22Rv1 (cell line): Measurements from ENCODE around the gene SYVN1.

Experiments
- H3K27ac ChIP-seq: fragments of 450-650 bp; 2 replicates; pipeline ENCODE4 v1.5.1; 2017
- ZFX ChIP-seq: fragments of 450-650 bp; IDR thresholded peaks from 2 replicates; pipeline ENCODE4 v1.6.1; 2017; ENCODE audit warnings: antibody characterized with exemption, borderline replicate concordance
- TF ChIP-seq, protein P1 (sequence below): fragments of 450-650 bp; IDR thresholded peaks from 2 replicates; pipeline ENCODE4 v1.5.1; 2017; ENCODE audit warnings: mild to moderate bottlenecking

SYVN1 gene

DNA sequence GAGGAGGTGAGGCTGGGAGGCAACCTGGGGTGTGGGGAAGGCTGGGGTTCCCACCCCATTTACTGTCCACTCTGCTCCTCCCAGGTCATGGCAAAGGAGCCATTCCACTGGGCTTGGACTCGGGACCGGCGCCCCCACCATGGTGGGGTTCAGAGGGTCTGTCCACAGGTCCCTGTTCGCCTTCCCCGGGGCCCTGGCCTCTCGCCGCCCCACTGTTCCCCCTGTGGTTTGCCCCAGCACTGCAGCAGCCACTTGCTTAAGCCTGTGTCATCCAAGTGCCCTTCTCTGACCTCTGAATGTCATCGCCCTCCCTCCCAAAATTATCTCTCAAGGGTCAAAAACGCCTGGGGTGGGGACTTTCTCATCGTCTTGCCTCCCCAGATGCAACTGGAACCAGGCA, 38.3 kb upstream of the SYVN1 start:
- TF ChIP-seq ZFX = no peak
- TF ChIP-seq, protein P1, sequence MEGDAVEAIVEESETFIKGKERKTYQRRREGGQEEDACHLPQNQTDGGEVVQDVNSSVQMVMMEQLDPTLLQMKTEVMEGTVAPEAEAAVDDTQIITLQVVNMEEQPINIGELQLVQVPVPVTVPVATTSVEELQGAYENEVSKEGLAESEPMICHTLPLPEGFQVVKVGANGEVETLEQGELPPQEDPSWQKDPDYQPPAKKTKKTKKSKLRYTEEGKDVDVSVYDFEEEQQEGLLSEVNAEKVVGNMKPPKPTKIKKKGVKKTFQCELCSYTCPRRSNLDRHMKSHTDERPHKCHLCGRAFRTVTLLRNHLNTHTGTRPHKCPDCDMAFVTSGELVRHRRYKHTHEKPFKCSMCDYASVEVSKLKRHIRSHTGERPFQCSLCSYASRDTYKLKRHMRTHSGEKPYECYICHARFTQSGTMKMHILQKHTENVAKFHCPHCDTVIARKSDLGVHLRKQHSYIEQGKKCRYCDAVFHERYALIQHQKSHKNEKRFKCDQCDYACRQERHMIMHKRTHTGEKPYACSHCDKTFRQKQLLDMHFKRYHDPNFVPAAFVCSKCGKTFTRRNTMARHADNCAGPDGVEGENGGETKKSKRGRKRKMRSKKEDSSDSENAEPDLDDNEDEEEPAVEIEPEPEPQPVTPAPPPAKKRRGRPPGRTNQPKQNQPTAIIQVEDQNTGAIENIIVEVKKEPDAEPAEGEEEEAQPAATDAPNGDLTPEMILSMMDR = no peak
- no peak overlapping the region for H3K27ac ChIP-seq

DNA sequence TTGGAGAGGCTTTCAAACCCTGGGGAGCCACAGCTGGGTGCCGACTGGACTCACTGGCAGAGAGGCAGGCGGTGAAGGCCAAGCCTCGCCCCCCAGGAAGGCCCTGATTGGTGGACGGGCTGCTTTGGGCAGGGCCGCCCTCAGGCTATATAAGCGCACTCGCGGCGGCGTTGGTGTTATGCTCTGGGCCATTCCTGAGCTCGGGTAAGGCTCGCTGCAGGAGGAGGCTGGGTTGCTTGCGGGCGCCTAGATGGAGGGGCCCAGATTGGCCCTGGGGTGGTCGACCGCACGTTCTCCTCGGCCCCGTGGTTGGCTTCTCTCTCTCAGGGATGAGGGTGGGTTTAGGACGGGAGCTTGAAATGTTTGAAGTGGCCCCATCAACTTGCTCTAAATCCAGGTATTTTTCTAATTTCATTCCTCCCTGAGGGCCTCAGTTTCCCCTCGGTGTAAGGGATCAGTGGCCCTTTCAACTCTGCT, 35.8 kb upstream of the SYVN1 start, which contains the start of gene SPDYC:
Gene SPDYC, plus strand, starts transcription at position 176 of the 477 bp plus-strand sequence. CDS start 1,125 bp downstream, outside the sequence.
- TF ChIP-seq, protein P1 = no peak
- TF ChIP-seq ZFX = no peak
- H3K27ac ChIP-seq = no peak within 1 kb of the TSS

DNA sequence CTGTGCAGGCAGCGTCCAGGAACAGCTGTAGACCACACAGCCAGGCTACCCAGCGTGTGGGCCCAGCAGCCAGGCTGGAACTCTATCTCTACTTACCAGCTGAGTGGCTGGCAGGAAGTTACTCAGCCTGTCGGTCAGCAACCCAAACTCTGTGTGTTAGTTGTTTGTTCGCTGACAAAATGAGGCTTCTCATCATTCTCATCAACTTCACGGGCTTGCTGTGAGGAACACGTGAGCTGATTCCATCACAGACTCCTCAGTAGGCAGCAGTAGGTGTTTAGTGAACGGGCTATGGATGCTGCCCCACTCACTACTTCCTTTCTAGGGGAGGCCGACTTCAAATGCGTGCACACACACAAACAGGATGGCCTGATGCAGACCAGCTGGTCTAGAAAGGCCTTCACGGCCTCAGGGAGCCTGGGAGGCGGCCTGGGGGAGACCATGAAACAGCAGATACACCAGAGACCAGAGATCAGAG, 34.9 kb upstream of the SYVN1 start:
- TF ChIP-seq, protein P1 = no peak
- no peak for TF ChIP-seq ZFX
- H3K27ac ChIP-seq = no peak overlapping the region

DNA sequence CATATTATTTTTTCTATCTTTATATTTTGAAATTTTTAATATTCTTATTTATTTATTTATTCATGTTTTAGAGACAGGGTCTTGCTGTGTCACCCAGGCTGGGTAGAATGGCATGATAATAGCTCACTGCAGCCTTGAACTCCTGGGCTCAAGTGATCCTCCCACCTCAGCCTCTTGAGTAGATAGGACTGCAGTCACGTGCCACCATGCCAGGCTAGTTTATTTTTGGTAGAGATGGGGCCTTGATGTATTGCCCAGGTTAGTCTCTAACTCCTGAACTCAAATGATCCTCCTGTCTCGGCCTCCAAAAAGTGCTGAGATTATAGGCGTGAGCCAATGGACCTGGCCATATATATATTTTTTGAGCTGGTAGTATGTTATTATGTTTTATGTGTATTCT, 33.3 kb upstream of the SYVN1 start:
- no peak overlapping the region for H3K27ac ChIP-seq
- no peak for TF ChIP-seq ZFX
- TF ChIP-seq, protein P1 = no peak

DNA sequence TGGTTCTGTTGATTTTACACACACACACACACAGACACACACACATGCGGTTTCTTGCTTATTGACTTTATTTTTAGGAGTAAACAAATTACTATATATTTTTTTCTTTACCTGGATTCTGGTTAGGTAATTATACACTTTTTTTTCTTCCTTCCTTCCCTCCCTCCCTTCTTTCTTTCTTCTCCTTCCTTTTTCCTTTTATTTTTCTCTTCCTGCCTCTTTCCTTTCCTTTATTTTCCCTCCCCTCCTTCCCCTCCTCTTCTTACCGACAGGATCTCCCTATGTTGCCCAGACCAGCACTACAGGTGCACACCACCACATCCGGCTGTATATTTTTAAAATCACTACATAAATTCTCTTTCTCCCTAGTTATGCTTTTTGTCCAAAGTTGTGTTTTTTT, 32.6 kb upstream of the SYVN1 start:
- no peak overlapping the region for H3K27ac ChIP-seq
- TF ChIP-seq, protein P1 = no peak
- no peak for TF ChIP-seq ZFX

DNA sequence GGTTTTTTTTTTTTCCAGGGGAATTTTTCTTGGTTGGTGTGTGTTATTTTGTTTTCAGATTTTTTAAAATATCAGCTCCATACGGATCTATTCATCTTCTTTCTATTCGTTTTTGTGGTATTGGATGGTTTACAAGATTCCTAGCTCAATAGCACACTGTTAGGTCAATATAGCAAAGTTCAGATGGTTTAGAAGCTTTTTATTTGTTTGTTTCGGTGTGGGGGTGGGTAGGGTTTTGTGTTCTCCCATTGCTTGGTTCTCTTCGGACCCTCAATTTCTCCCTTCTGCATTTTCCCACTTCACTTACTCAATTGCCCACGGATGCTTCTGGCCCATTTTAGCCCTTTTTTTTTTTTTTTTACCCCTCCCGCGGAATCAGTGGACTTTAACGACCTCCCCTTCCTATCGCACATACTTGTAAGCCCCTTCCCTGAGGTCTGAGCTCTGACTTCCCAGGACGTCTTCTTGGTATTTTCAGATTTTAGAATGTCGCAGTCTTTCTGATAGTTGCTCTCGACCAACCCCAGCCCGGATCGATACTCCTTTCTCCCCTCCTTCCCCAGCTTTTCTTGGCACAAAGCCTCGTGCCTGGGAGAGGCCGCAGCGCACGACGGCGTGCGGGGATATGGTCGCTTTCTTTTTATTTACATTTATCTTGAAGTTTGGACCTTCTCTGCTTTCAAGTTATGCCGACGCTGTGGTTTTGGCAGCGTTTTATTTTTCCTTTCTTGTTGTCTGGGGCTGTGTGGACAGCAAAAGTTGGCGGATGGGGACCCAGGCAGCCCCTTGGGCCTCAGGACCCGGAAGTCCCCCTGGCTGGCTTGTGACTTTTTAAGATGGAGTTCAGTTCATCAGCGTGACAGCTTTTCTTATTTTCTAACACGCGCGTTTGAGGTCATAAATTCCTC, 31.3 kb upstream of the SYVN1 start:
- no peak for TF ChIP-seq ZFX
- TF ChIP-seq, protein P1 = no peak

DNA sequence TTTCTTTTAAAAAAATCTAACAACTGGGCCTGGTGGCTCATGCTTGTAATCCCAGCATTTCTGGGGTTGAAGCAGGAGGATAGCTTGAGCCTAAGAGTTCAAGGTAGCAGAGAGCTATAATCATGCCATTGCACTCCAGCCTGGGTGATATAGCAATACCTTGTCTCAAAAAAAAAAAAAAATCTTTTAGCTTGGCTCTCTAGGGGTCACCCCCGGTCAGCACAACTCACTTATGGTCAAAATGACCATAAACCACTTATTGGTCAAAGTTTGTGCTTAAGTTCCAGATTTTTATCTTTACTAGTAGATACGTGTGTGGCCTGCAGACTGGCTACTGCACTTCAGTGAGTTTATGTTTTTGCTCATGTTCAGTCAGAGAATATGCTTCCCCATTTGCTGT, 29.4 kb upstream of the SYVN1 start:
- H3K27ac ChIP-seq = no peak overlapping the region

More for the DNA sequence above, 31.3 kb upstream of the SYVN1 start:
- no peak overlapping the region for H3K27ac ChIP-seq

More for the DNA sequence above, 29.4 kb upstream of the SYVN1 start:
- TF ChIP-seq, protein P1 = no peak
- TF ChIP-seq ZFX = no peak
